Heart left ventricle (tissue), 16 donors: ENCODE results near the gene FBXL17. TPM values are rescaled to one million over a fixed set of nuclear protein-coding genes. Genes with fewer than 3 reads are reported as not detected.

Source experiments
- ATAC-seq, 4 donors: fragments of 200-7000 bp; cut with Tn5 transposase; one replicate each; pipeline ENCODE4 v1.9.1; 2020 to 2022; ENCODE audit warnings: moderate library complexity in 4 of 4, mild to moderate bottlenecking in 3 of 4, moderate number of reproducible peaks in 1 of 4
- DNase-seq, 5 donors: peaks; one replicate each; pipeline ENCODE4 v3.0.0-alpha.2; 2020
- H3K27ac ChIP-seq, 12 donors: fragments of 200-600 bp; sonication (generic) in 4 of 12; one replicate each; pipeline versions ENCODE4 v1.5.0 to v1.8.0; 2016 to 2022; ENCODE audit warnings: mild to moderate bottlenecking in 2 of 12
- H3K27me3 ChIP-seq, 9 donors: fragments of 200-600 bp; sonication (generic) in 2 of 9; one replicate each; pipeline versions ENCODE4 v1.5.1 to v1.8.0; 2016 to 2022; ENCODE audit warnings: mild to moderate bottlenecking in 3 of 9
- H3K36me3 ChIP-seq, 9 donors: fragments of 200-600 bp; sonication (generic) in 2 of 9; one replicate each; pipeline versions ENCODE4 v1.5.0 to v1.8.0; 2018 to 2022; ENCODE audit warnings: mild to moderate bottlenecking in 2 of 9
- H3K4me1 ChIP-seq, 12 donors: fragments of 200-600 bp; sonication (generic) in 4 of 12; one replicate each; pipeline versions ENCODE4 v1.5.0 to v1.8.0; 2016 to 2022; ENCODE audit warnings: mild to moderate bottlenecking in 3 of 12
- H3K4me3 ChIP-seq, 12 donors: fragments of 200-600 bp; sonication (generic) in 4 of 12; one replicate each; pipeline versions ENCODE4 v1.5.0 to v1.8.0; 2017 to 2022; ENCODE audit warnings: mild to moderate bottlenecking in 9 of 12, moderate library complexity in 4 of 12
- H3K9me3 ChIP-seq, 12 donors: fragments of 200-600 bp; sonication (generic) in 4 of 12; one replicate each; pipeline versions ENCODE4 v1.5.0 to v1.8.0; 2016 to 2022; ENCODE audit warnings: mild to moderate bottlenecking in 1 of 12
- CTCF ChIP-seq, 12 donors: fragments of 200-600 bp; sonication (generic) in 4 of 12; IDR thresholded peaks; one replicate each; pipeline versions ENCODE4 v1.5.0 to v1.8.0; 2018 to 2022; ENCODE audit warnings: antibody characterized with exemption in 12 of 12, mild to moderate bottlenecking in 5 of 12
- POLR2A ChIP-seq, 2 donors: fragments of 450-650 bp; IDR thresholded peaks; one replicate each; pipeline ENCODE4 v1.6.1; 2017; ENCODE audit warnings: antibody characterized with exemption in 2 of 2, mild to moderate bottlenecking in 2 of 2, moderate library complexity in 2 of 2
- whole genome bisulfite sequencing, 4 donors: extraction: QIAGEN DNeasy Blood & Tissue Kit in 2 of 4; methylation state at CpG; one replicate each; pipeline versions ENCODE4 v1.1.5 to v1.1.7; 2013 to 2018; 5-methylcytosine and 5-hydroxymethylcytosine counted together
- intact Hi-C, 10 donors: fragments of 100-400 bp; cut with DNase I; formaldehyde crosslinking; loops; one replicate each; pipeline versions ENCODE4 v1.11.1 to v1.14.2; 2022
- polyA plus RNA-seq, 2 donors: library from polyadenylated mRNA; stranded (reverse); fragments of 200-250 nt; gene quantifications; one replicate each; pipeline ENCODE4 v1.2.3, GENCODE V29; 2013
- total RNA-seq, 9 donors: library from RNA; depleted of rRNA in 2 of 9; stranded (reverse); fragments of >200 nt in 2 of 9; fragmentation: NEBNext Ultra II Directional in 3 of 9; extraction: Animal tissue kit (Norgen Biotek cat#: 25700) in 3 of 9; gene quantifications; one replicate each; pipeline versions ENCODE4 v1.1.0 to v1.2.4, GENCODE V29; 2016 to 2023
- donor health status: ischemic (EF 13 %, LVEDD 7.1; RV severe dilation, severe dysfunction).
- donor health status: healthy with polysubstance abuse.
- donor health status: DM: no; HTN: yes; CAD: no.
- donor health status: DM: no; HTN: no; CAD: no.
- donor health status: ischemic (EF 25% LVEDD 6.9; RV normal size, moderate dysfunction).
- donor health status: ischemic (EF 25% LVEDD 5.7; RV mildly dilated, moderate dysfunction).
- donor health status: healthy.
- donor health status: DM: yes; HTN: yes; CAD: no.
- donor health status: ischemic (EF 35%, LVEDD 5.7; RV mildly dilated, moderate dysfunction).
- donor health status: nonischemic (EF 11% LVEDD 7.7; RV severe dilation, severe dysfunction).
- donor health status: DM: yes; HTN: yes; CAD: no.
- donor health status: PGD.
- donor health status: ischemic (EF 29% LVEDD 5.4; RV normal size, mild dysfunction).
- donor health status: nonischemic (EF 23%, LVEDD 6.1; RV moderate dilation, normal function).

FBXL17 gene
- total and polyA plus RNA-seq, 11 donors: 10.2 to 39.4 (median 33.1) TPM

GRCh38 chr5:108255468-108255867 lies 126.4 kb downstream of the FBXL17 start:
- ATAC-seq (no peak), DNase-seq (no peak)
- H3K36me3 ChIP-seq: no peaks in the 10 kb centered on the region
- no peaks in the 10 kb centered on the region for H3K27me3 ChIP-seq
- H3K9me3 ChIP-seq: no peaks in the 10 kb centered on the region
- no peak overlapping the region for H3K4me3 ChIP-seq
- WGBS, 4 donors: 74 to 81% (median 79%) methylated on average over 2 of the region's 2 CpGs
- H3K4me1 ChIP-seq: peaks cover 0 to 30% (median 6%) of the 10 kb centered on the region in 12 donors
- intact Hi-C loops: no loop called here
- TF ChIP-seq POLR2A (IDR thresholded peaks at IDR 0.05) (no peak), CTCF (IDR thresholded peaks at IDR 0.05) (no peak)
- no peak overlapping the region for H3K27ac ChIP-seq

GRCh38 chr5:108251350-108251749 lies 130.5 kb downstream of the FBXL17 start:
- no peak for TF ChIP-seq CTCF (IDR thresholded peaks at IDR 0.05)
- TF ChIP-seq POLR2A (IDR thresholded peaks at IDR 0.05): no peak
- Histone ChIP-seq H3K4me3 (no peak overlapping the region), H3K4me1 (peaks cover 0 to 30% (median 10%) of the 10 kb centered on the region in 12 donors), H3K9me3 (no peaks in the 10 kb centered on the region), H3K36me3 (no peaks in the 10 kb centered on the region), H3K27ac (no peak overlapping the region), H3K27me3 (no peaks in the 10 kb centered on the region)
- WGBS, 4 donors: 68 to 82% (median 77%) methylated on average over 1 of the region's 1 CpG
- intact Hi-C loops: no loop called here
- DNase-seq (no peak), ATAC-seq (no peak)

GRCh38 chr5:108249785-108250426 lies 132.0 kb downstream of the FBXL17 start:
- ATAC-seq (peak in 3 of 4 donors; percentile 29 to 50 (median 29)), DNase-seq (no peak)
- peaks cover 0 to 30% (median 10%) of the 10 kb centered on the region in 12 donors for H3K4me1 ChIP-seq
- H3K27me3 ChIP-seq: no peaks in the 10 kb centered on the region
- 37 to 51% (median 41%) methylated on average over 3 of the region's 3 CpGs for WGBS, 4 donors
- peak overlapping the region in 3 of 12 donors; percentile 8 to 16 (median 15) for H3K4me3 ChIP-seq
- intact Hi-C loops: no loop called here
- H3K9me3 ChIP-seq: no peaks in the 10 kb centered on the region
- H3K36me3 ChIP-seq: no peaks in the 10 kb centered on the region
- TF ChIP-seq POLR2A (IDR thresholded peaks at IDR 0.05) (no peak), CTCF (IDR thresholded peaks at IDR 0.05) (no peak)
- peak overlapping the region in 7 of 12 donors; percentile 1 to 59 (median 34) for H3K27ac ChIP-seq

- no peak for DNase-seq
- H3K9me3 ChIP-seq: no peaks in the 10 kb centered on the region
- intact Hi-C loops: no loop called here
- TF ChIP-seq POLR2A (IDR thresholded peaks at IDR 0.05): no peak
- TF ChIP-seq CTCF (IDR thresholded peaks at IDR 0.05): no peak
- WGBS, 4 donors: 46 to 59% (median 50%) methylated on average over 7 of the region's 7 CpGs
- H3K36me3 ChIP-seq: no peaks in the 10 kb centered on the region
- H3K4me1 ChIP-seq: peaks cover 0 to 30% (median 10%) of the 10 kb centered on the region in 12 donors
- no peaks in the 10 kb centered on the region for H3K27me3 ChIP-seq
- ATAC-seq: peak; percentile 58 to 69 (median 64)
- H3K27ac ChIP-seq: peak overlapping the region in 7 of 12 donors; percentile 1 to 59 (median 34)
- H3K4me3 ChIP-seq: peak overlapping the region in 4 of 12 donors; percentile 5 to 16 (median 10)
Measured at GRCh38 chr5:108249095-108249784, 132.7 kb downstream of the FBXL17 start.
